Fibroblast of skin of scalp (primary cell): ENCODE results near the gene MRPL57.
"Not testable (repeated sequence)": the region's sequence is repeated elsewhere in the genome, so short reads cannot be mapped to it uniquely, and the experiment has no call there.

ENCODE experiments used
- DNase-seq: peaks from one replicate; pipeline ENCODE4 v3.0.0-alpha.2; 2013

MRPL57 gene

GRCh38 chr13:21197606-21198225 lies 21.3 kb downstream of the MRPL57 start:
- DNase-seq, result not testable (repeated sequence)

DNA sequence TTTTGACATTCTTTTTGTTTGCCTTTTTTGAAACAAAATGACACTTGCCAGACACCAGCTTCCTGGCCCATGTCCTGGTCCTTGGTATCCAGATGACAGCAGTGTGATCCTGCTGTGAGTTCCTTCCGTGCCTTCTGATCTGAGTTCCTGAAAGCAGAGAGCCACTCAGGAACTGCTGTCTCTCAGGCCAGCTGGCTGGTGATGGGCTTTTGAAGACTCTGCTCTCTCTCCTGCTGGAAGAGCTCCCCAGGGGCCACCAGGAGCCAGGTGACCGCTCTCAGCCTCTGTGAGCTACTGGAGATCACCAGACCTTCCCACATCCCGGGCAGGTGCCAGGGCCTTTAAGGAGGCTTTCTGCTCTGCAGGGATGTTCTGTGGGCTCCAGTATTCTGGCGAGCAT lies 21.9 kb downstream of the MRPL57 start:
- not testable (repeated sequence) for DNase-seq

DNA sequence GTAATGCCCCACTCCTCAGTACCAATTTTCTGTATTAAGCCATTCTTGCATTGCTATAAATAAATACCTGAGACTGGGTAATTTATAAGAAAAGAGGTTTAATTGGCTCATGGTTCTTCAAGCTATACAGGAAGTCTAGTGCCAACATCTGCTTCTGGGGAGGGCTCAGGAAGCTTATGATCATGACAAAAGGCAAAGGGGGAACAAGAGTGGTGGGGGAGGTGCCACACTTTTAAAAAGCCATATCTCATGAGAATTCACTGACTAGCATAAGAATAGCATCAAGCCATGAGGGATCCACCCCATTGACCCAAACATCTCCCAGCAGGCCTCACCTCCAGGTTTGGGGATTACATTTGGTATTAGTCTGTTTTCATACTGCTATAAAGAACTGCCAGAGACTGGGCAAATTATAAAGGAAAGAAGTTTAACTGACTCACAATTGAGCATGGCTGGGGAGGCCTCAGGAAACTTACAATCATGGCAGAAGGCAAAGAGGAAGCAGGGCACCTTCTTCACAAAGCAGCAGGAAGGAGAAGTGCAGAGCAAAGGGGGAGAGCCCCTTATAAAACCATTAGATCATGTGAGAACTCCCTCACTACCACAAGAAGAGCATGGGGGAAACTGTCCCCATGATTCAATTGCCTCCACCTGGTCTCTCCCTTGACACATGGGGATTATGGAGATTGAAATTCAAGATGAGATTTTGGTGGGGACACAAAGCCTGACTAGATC lies 25.2 kb downstream of the MRPL57 start:
- not testable (repeated sequence) for DNase-seq

DNA sequence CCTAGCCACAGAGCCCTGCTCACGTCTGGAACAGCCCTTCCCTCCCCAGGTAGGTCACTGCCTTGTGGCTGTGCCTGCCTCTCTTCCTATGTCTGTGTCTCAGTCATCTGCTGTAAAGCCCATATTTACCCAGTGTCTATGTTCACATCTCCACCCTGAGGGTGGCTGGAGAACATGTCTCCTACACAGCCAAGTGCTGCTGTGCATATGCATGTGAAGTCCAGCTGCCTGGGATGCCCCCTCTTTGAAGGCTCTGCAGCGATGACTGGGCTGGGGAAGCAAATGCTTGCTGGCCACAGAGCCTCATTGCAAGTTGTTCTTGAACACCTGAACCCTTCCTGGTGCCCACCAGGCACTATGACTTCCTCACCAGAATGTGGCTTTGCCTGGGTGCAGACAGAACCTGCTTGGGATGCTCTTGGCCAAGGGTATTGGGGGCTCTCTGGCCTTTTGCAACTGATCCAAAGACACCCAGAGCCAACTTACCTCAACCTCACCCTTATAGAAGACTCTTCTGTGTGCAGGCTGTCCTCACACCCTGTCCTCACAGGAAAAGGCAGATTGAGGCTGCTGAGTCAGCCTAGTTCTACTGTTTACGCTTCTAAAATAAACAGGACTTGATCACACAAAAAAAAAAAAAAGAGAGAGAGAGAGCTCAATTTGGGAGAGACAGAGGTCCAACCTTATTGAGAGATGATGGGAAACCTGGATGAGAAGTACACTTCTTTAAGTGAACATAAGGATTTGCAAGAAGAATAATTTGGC lies 26.5 kb downstream of the MRPL57 start:
- no peak for DNase-seq

DNA sequence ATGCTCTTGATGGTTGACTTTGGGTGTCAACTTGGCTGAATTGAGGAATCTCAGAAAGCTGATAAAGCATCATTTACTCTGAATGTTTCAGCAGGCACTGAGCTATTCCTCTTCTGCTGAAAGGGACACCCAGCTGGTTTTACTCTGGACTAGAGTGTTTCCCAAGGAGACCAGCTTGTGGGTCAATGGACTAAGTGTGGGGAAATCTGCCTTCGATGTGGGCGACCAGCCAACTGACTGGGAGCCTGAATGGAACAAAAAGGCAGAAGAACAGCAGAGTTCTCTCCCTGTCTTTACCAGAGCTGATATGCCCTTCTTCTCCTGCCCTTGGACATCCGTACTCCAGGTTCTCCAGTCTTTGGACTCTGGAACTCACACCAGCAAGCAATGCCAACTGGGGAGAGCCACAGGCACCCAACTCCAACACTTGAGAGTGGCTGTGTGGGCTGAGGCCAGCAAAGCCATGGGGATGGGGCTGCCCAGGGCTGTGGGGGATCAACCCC lies 32.2 kb downstream of the MRPL57 start:
- DNase-seq, result no peak

- DNase-seq, result no peak
Measured at GRCh38 chr13:21212138-21212775, 35.8 kb downstream of the MRPL57 start.

DNA sequence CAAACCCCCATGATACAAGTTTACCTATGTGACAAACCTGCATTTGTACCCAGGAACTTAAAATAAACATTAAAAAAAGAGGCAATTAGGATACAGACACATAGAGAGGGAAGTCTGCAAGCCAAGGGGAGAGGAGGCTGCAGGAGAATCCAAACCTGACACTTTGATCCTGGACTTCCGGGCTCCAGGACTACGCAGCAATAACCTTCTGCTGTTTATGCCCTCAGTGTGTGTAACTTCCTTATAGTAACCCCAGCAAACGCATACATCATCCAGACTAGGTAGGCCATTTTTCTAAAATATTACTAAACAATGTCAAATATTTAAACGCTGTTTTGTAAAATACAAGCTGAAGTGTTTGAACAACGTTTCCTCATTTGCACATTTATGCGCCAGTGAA lies 39.0 kb downstream of the MRPL57 start:
- not testable (repeated sequence) for DNase-seq

GRCh38 chr13:21216332-21216731 lies 39.9 kb downstream of the MRPL57 start:
- no peak for DNase-seq

GRCh38 chr13:21218351-21219035 lies 42.0 kb downstream of the MRPL57 start:
- DNase-seq, result no peak

GRCh38 chr13:21219036-21219381 lies 42.6 kb downstream of the MRPL57 start:
- DNase-seq, result no peak

DNA sequence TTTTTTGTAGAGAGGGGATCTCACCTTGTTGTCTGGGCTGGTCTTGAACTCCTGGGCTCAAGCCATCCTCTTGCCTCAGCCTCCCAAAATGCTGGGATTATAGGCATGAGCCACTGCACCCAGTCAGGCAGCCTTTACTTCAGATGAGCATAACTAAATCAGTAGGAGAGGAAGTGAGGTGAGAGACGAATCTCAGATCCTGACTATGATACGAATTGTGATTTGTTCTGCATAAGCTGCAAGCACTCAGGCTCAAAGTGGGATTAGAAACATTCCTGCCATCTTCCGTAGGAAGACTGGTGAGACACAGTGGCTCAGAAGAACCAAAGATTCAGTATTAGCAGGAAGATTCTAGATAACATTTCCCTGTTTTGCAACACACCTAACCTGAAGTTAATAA lies 43.3 kb downstream of the MRPL57 start:
- DNase-seq, result not testable (repeated sequence)

- DNase-seq, result no peak
Measured at GRCh38 chr13:21221268-21221667, 44.8 kb downstream of the MRPL57 start.

- DNase-seq, result no peak
Measured at GRCh38 chr13:21225082-21225481, 48.6 kb downstream of the MRPL57 start.

- DNase-seq, result no peak
Measured at GRCh38 chr13:21225841-21226581, 49.6 kb downstream of the MRPL57 start.

- DNase-seq, result no peak
Measured at GRCh38 chr13:21227917-21228316, 51.5 kb downstream of the MRPL57 start.
